GM18498 (cell line): ENCODE data around the gene FCER2.

Experiments
- ATAC-seq: cut with Tn5 transposase; IDR thresholded peaks from one replicate; pipeline ENCODE4 v1.9.1; 2021; ENCODE audit warnings: mild to moderate bottlenecking, moderate library complexity; ENCODE audit not compliant: unreplicated experiment

The FCER2 gene

GRCh38 chr19:7679771-7680605 lies 21.9 kb downstream of the FCER2 start:
- ATAC-seq, result no peak

DNA sequence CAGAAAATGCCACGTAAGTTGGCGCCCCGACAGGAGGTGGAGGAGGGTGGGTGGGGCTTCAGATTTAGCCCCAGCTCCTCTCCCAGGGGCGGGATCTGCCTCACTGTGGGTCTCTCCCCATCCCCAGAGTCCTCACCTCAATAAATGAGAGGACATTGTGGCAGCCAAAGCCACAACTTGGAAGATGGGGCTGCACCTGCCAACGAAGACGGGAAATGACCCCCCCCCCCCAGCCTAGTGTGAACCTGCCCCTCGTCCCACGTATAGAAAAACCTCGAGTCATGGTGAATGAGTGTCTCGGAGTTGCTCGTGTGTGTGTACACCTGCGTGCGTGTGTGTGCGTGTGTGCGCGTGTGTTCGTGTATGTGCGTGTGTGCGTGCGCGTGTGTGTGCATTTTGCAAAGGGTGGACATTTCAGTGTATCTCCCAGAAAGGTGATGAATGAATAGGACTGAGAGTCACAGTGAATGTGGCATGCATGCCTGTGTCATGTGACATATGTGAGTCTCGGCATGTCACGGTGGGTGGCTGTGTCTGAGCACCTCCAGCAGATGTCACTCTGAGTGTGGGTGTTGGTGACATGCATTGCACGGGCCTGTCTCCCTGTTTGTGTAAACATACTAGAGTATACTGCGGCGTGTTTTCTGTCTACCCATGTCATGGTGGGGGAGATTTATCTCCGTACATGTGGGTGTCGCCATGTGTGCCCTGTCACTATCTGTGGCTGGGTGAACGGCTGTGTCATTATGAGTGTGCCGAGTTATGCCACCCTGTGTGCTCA lies 22.8 kb downstream of the FCER2 start:
- peak; percentile 46 for ATAC-seq

- no peak for ATAC-seq
These were observed 24.1 kb downstream of the FCER2 start for GRCh38 chr19:7677669-7678311.

- no peak for ATAC-seq
These were observed 25.1 kb downstream of the FCER2 start, which contains the start of gene MCEMP1 for GRCh38 chr19:7676854-7677253. Gene MCEMP1, plus strand, starts transcription at chr19:7677090. Its CDS starts 31 bp downstream, at chr19:7677121.

GRCh38 chr19:7676376-7676775 lies 25.6 kb downstream of the FCER2 start:
- ATAC-seq, result no peak

- no peak for ATAC-seq
These were observed 27.6 kb downstream of the FCER2 start for GRCh38 chr19:7674010-7675005.

- no peak for ATAC-seq
These were observed 29.4 kb downstream of the FCER2 start for GRCh38 chr19:7672522-7672921.

DNA sequence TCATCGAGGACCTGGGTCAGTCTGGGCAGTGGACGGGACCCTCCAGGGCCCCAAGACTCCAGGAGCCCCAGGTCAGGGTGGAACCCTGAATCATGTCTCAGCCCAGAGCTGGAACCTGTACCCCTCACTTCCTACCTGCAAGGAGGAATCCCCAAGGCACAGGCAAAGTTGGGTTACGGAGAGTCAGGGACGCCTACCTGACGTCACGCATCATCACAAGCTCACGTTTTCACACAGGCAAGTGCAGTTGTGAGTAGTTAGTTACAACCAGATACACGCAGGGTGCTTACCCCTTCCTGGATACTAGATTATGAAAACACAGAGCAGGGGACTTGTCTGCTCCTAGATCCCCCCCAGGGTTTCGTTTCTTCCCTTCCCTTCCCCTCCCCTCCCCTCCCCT lies 31.1 kb downstream of the FCER2 start:
- ATAC-seq, result no peak

- ATAC-seq, result no peak
These were observed 31.7 kb downstream of the FCER2 start for GRCh38 chr19:7670150-7670783.

DNA sequence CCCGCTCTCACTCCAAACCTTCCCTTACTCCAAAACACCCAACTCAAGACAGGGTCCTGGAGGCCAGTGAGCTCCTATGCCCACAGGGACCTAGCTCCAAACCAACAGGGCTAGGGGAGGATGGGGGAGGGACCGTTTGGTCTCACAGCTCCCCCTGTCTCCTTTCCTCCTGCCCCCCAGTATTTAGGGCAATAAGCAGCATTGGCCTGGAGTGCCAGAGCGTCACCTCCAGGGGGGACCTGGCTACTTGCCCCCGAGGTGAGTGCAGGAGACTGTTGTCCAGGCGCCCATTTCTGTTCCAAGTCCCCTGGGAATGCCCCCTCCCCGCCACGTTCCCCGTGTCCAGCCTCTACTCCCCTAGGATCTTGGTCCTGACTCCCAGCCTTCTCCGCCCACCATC lies 32.3 kb downstream of the FCER2 start:
- ATAC-seq, result no peak

- ATAC-seq, result no peak
These were observed 33.1 kb downstream of the FCER2 start, which contains the start of gene RETN for GRCh38 chr19:7668842-7669241. Gene RETN, plus strand, starts transcription at chr19:7669049. Its CDS starts 278 bp downstream, at chr19:7669327.

- ATAC-seq, result no peak
These were observed 36.9 kb downstream of the FCER2 start for GRCh38 chr19:7665076-7665475.

GRCh38 chr19:7663706-7664105 lies 38.2 kb downstream of the FCER2 start:
- ATAC-seq, result no peak

DNA sequence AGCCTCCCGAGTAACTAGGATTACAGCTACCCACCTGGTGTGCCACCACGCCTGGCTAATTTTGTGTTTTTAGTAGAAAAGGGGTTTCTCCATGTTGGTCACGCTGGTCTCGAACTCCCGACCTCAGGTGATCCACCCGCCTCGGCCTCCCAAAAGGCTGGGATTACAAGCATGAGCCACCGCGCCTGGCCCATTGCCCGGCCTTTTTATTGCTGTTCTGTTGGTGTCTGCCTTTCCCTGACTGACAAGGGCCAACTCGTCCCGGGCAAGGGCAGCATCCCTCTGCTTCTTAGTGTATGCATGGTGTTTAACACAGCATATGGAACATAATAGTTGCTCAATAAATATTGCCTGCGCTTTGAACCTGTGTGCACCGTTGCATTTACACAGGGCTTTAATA lies 39.3 kb downstream of the FCER2 start:
- no peak for ATAC-seq

DNA sequence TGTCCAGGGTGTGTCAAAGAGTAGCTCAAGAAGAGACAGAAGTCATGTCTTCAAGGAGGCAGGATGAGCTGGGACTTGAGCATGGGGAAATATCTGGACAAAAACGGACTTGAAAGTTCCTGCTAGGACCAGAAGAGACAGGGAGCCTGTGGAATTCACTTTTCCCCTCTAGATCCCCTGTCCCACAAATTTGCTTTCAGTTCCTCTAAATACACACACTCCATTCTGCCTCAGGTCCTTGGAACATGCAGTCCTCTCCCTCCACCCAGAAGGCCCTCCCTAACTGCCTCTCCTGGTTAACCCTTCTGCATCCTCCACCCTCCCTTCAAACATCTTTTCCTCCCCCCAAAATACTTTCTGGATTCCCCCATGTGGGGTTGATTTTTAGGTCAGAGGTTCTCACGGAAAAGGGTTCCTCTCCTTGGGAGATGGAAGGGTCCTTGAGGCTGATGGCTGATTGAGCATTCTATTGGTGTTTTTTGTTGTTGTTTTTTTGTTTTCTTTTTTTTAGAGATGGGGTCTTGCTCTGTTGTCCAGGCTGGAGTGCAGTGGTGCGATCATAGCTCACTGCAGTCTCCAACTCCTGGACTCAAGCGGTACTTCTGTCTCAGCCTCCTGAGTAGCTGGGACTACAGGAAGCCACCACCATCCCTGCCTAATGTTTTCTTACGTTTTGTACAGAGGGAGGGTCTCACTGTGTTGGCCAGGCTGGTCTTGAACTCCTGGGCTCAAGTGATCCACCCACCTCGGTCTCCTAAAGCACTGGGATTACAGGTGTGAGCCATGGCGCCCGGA lies 40.0 kb downstream of the FCER2 start:
- no peak for ATAC-seq

DNA sequence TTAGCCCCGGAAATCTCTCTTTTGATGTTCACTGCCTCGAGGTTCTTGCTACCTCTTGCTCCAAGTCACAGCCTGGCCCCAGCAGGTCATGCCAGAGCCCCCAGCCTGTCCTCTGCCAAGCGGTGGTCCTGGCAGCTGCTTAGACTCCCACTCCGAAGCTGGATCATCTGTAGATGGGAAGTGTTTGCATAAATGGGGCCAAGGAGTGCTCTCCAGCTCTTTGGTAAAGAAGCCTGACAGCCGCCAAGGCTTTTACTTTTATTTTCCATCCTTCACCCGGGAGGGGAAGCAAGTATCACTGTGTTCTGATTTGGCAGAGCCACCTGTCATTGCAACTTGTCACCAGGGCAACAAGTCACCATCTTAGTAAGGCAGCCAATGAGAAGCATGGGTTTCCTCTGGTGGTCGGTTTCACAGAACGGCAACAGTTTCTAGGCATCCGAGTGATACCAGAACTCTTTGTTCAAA lies 43.7 kb downstream of the FCER2 start:
- peak; percentile 91 for ATAC-seq

DNA sequence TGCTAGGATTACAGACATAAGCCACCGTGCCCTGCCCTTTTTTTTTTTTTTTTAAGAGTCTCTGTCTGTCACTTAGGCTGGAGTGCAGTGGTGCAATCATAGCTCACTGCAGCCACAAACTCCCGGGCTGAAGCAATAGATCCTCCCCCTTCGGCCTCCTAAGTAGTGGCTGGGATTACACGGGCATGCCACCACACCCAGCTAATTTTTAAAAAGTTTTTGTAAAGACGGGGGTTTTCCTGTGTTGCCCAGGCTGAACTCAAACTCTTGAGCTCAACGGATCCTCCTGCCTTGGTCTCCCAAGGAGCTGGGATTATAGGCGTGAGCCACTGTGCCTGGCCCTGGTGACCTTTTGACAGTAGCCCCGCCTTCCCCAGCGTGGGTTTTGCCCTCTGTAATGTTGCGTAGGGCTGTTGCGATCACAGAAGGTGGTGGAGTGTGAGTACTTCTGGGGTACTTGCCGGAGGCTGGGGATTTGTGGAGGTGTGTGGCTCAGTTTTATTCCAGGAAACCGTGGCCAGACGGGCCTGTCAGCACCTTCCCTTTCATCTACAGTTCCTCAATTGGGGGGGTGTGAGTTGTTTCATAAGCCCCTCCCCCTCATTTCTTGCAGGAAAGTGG lies 44.7 kb downstream of the FCER2 start:
- no peak for ATAC-seq

GRCh38 chr19:7655581-7655980 lies 46.4 kb downstream of the FCER2 start:
- ATAC-seq, result no peak
